GM12878 (cell line): ENCODE data around the gene PKHD1. TPM values are rescaled to one million over a fixed set of nuclear protein-coding genes. Genes with fewer than 3 reads are reported as not detected.

ENCODE experiments used
- ATAC-seq: fragments of 200-7000 bp; cut with Tn5 transposase; 3 replicates; pipeline ENCODE4 v1.9.1; 2020; ENCODE audit warnings: mild to moderate bottlenecking, moderate library complexity
- BruUV-seq: library from RNA; stranded (reverse); fragments of 400-500 nt; replicated peaks from 2 replicates; lab custom pipeline; 2021; lab: Mats Ljungman, UMichigan
- CTCF ChIA-PET: fragments of 300-600 bp; sonication (Branson Sonifier 250); formaldehyde crosslinking; extraction: SDS; loops from one replicate; lab custom pipeline; 2021; ENCODE audit warnings: inconsistent platforms; lab: Yijun Ruan, JAX
- POLR2A ChIA-PET: fragments of 350-600 bp; formaldehyde crosslinking; extraction: SDS; loops from one replicate; lab custom pipeline; 2021; ENCODE audit warnings: inconsistent platforms; lab: Charles Lee
- RAD21 ChIA-PET: fragments of 300-600 bp; sonication (Branson Sonifier 250); formaldehyde crosslinking; loops from one replicate; lab custom pipeline; 2023; ENCODE audit warnings: antibody characterized with exemption; ENCODE audit not compliant: unreplicated experiment; lab: Charles Lee
- SMC1A ChIA-PET: fragments of 300-600 bp; sonication (Branson Sonifier 250); formaldehyde crosslinking; loops from one replicate; lab custom pipeline; 2023; ENCODE audit not compliant: unreplicated experiment, uncharacterized antibody; lab: Charles Lee
- DNase-seq: peaks from one replicate; pipeline ENCODE4 v3.0.0-alpha.2; 2011; ENCODE audit warnings: low read depth, low spot score
- FAIRE-seq: peaks from 3 replicates; lab custom pipeline; 2011; peaks lifted over from hg19 to GRCh38; lab: Jason Lieb, UNC
- H2AFZ ChIP-seq: 2 replicates; pipeline ENCODE4 v1.6.0; 2011; ENCODE audit warnings: low read depth, low read length, control low read depth; ENCODE audit not compliant: control insufficient read depth
- H3K27ac ChIP-seq: 2 replicates; pipeline ENCODE4 v1.5.1; 2011; ENCODE audit warnings: control low read depth; ENCODE audit not compliant: control insufficient read depth, insufficient read depth
- H3K27me3 ChIP-seq, 2 experiments: replicated peaks in 1 of 2; 2 replicates each; pipeline versions ENCODE4 v1.6.0 to v1.6.1; 2011; ENCODE audit warnings: low read length in 1 of 2; ENCODE audit not compliant: control insufficient read depth in 2 of 2, insufficient read depth in 2 of 2
- H3K36me3 ChIP-seq, 2 experiments: 2 replicates each; pipeline ENCODE4 v1.5.1; 2011; ENCODE audit warnings: low read length in 1 of 2; ENCODE audit not compliant: control insufficient read depth in 2 of 2, insufficient read depth in 2 of 2
- H3K4me1 ChIP-seq: 2 replicates; pipeline ENCODE4 v1.6.1; 2011; ENCODE audit warnings: mild to moderate bottlenecking, low read length, moderate library complexity, mixed read lengths; ENCODE audit not compliant: control insufficient read depth, insufficient read depth
- H3K4me2 ChIP-seq: 2 replicates; pipeline ENCODE4 v1.6.0; 2011; ENCODE audit warnings: control low read depth; ENCODE audit not compliant: control insufficient read depth, insufficient read depth
- H3K4me3 ChIP-seq: fragments of 200-600 bp; sonication (generic); 2 replicates; pipeline ENCODE4 v1.5.1; 2016
- H3K79me2 ChIP-seq: 2 replicates; pipeline ENCODE4 v1.6.0; 2011; ENCODE audit warnings: low read length; ENCODE audit not compliant: control insufficient read depth, insufficient read depth
- H3K9ac ChIP-seq: 2 replicates; pipeline ENCODE4 v1.8.0; 2011; ENCODE audit warnings: low read length, control low read depth, mixed read lengths; ENCODE audit not compliant: control insufficient read depth, insufficient read depth
- H3K9me3 ChIP-seq: replicated peaks from 3 replicates; pipeline ENCODE4 v1.5.1; 2011; ENCODE audit warnings: mild to moderate bottlenecking, low read length; ENCODE audit not compliant: control insufficient read depth, insufficient read depth
- H4K20me1 ChIP-seq: 2 replicates; pipeline ENCODE4 v1.6.0; 2011; ENCODE audit not compliant: control insufficient read depth, insufficient read depth
- BACH1 ChIP-seq: fragments of 450-650 bp; IDR thresholded peaks from 2 replicates; pipeline ENCODE4 v1.6.1; 2017; ENCODE audit warnings: mild to moderate bottlenecking, borderline replicate concordance
- BRCA1 ChIP-seq: IDR thresholded peaks from 2 replicates; pipeline ENCODE4 v1.6.1; 2011; ENCODE audit warnings: low read depth, low read length, improper control_type of control experiment
- JUNB ChIP-seq: IDR thresholded peaks from 2 replicates; pipeline ENCODE4 v1.6.1; 2016; ENCODE audit warnings: antibody characterized with exemption, mild to moderate bottlenecking
- PRDM15 ChIP-seq: fragments of 450-650 bp; formaldehyde crosslinking; IDR thresholded peaks from 2 replicates; pipeline ENCODE4 v1.4.0; 2020; ENCODE audit warnings: mild to moderate bottlenecking, moderate library complexity
- SUZ12 ChIP-seq: fragments of 200-600 bp; sonication (generic); IDR thresholded peaks from one replicate; pipeline ENCODE4 v1.6.1; 2018; ENCODE audit warnings: antibody characterized with exemption, mild to moderate bottlenecking; ENCODE audit not compliant: unreplicated experiment
- ZNF622 ChIP-seq: fragments of 450-650 bp; IDR thresholded peaks from 2 replicates; pipeline ENCODE4 v1.6.1; 2017; ENCODE audit warnings: mild to moderate bottlenecking, inconsistent platforms
- WGBS: methylation state at CpG from one replicate; pipeline ENCODE4 v1.1.6; 2016; ENCODE audit warnings: low lambda C conversion rate; ENCODE audit not compliant: insufficient replicate concordance, insufficient coverage; ENCODE audit errors: missing lambda C conversion rate; 5-methylcytosine and 5-hydroxymethylcytosine counted together
- in situ Hi-C: fragments of 300-500 bp; cut with MboI; formaldehyde crosslinking; loops from 9 replicates; pipeline ENCODE4 v1.14.3; 2018; ENCODE audit warnings: mixed read lengths
- intact Hi-C: fragments of 100-400 bp; cut with micrococcal nuclease; formaldehyde crosslinking; loops from one replicate; pipeline ENCODE4 v1.14.2; 2022; ENCODE audit not compliant: unreplicated experiment
- polyA plus RNA-seq, 11 experiments: library from polyadenylated mRNA; depleted of rRNA in 4 of 11; unstranded in 6 of 11; stranded (reverse) in 5 of 11; fragments of >200 nt; fragmentation: Nextera tagmentation in 4 of 11; fragmentation: Illumina TruSeq in 1 of 11; extraction: Ambion mirVana in 4 of 11; extraction: Trizol in 1 of 11; gene quantifications; 1 replicate in 1 of 11; 2 replicates in 10 of 11; pipeline versions ENCODE4 v1.2.1 to v1.2.3, GENCODE V29; 2011 to 2016; ENCODE audit warnings: inconsistent platforms in 2 of 11, missing spikeins in 2 of 11, low read depth in 1 of 11
- total RNA-seq, 4 experiments: library from RNA; depleted of rRNA in 3 of 4; stranded (reverse); fragments of >200 nt in 3 of 4; fragmentation: Illumina TruSeq in 1 of 4; extraction: Trizol in 1 of 4; gene quantifications; 2 replicates each; pipeline versions ENCODE4 v1.2.1 to v1.2.3, GENCODE V29; 2013 to 2021
- TF ChIP-seq, protein P1 (sequence below): fragments of 450-650 bp; IDR thresholded peaks from 2 replicates; pipeline ENCODE4 v1.6.1; 2014; ENCODE audit warnings: mild to moderate bottlenecking

The PKHD1 gene
- total and polyA plus RNA-seq, 10 of the 15 experiments (the other 5 are each of a cell fraction or from before 2014, with no cell fraction given): under 0.01 to 0.90 (median 0.02) TPM; not detected in 1

DNA sequence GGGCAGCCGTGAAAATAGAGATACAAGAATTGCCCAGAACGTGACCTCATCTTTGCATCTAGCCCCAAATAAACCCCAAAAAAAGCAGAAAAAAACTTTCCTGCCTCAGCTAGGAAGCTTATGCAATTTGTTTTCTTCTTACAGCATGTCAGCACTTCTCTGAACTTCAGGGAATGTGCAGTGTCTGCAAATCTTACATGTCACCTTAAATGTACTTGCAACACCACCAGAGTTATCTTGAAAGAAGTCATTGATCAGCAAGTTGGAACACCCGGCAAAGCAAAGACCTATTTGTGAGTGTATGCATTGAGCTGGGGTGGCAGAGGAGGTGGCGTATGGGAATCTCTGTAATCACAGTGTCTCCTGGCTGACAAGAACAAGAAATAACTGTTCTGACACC is 123.4 kb downstream of the PKHD1 start:
- SMC1A ChIA-PET: interaction anchor here (0.7 to 6.6 kb wide), 13 partner anchors 9 to 111 kb away, joined by 3 to 83 read pairs (median 4); no protein-coding TSS in a partner anchor

More for the DNA sequence above, 123.4 kb downstream of the PKHD1 start:
- no peak overlapping the region for H3K27ac ChIP-seq
- ChIA-PET CTCF (interaction anchor here (0.7 to 11.3 kb wide), 9 partner anchors 13 to 116 kb away, joined by 3 to 121 read pairs (median 3); no protein-coding TSS in a partner anchor), RAD21 (interaction anchor here (1.2 to 1.4 kb wide), 2 partner anchors 56 to 58 kb away, joined by 4 to 5 read pairs; no protein-coding TSS in a partner anchor), POLR2A (interaction anchor here (1.1 kb wide), 1 partner anchor 11 kb away, joined by 3 read pairs; no protein-coding TSS in a partner anchor)
- H3K79me2 ChIP-seq: no peaks in the 10 kb centered on the region
- BruUV-seq: no TSS peak
- FAIRE-seq: no peak
- H3K4me1 ChIP-seq: no peaks in the 10 kb centered on the region
- H3K4me3 ChIP-seq: no peak overlapping the region
- TF ChIP-seq ZNF622 (no peak), PRDM15 (CRISPR knock-in tag) (no peak), SUZ12 (no peak), BRCA1 (no peak), JUNB (no peak), BACH1 (no peak)
- TF ChIP-seq, protein P1, sequence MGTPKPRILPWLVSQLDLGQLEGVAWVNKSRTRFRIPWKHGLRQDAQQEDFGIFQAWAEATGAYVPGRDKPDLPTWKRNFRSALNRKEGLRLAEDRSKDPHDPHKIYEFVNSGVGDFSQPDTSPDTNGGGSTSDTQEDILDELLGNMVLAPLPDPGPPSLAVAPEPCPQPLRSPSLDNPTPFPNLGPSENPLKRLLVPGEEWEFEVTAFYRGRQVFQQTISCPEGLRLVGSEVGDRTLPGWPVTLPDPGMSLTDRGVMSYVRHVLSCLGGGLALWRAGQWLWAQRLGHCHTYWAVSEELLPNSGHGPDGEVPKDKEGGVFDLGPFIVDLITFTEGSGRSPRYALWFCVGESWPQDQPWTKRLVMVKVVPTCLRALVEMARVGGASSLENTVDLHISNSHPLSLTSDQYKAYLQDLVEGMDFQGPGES: no peak
- no peaks in the 10 kb centered on the region for H3K9me3 ChIP-seq
- 30% methylated on average over 4 of the region's 4 CpGs for WGBS
- no peaks in the 10 kb centered on the region for H3K36me3 ChIP-seq
- H3K4me2 ChIP-seq: no peak overlapping the region
- no peak for DNase-seq
- H2AFZ ChIP-seq: no peak overlapping the region
- intact Hi-C loops (no loop called here), in situ Hi-C loops (loop anchor here (5.0 to 10.0 kb wide), 2 partner anchors 107 to 1149 kb away; partner anchors contain the start of gene TFAP2B)
- no peak overlapping the region for H3K9ac ChIP-seq
- ATAC-seq: no peak
- peaks cover 0 to 3% of the 10 kb centered on the region in 2 experiments; a peak in 1 of 4 replicates for H3K27me3 ChIP-seq
- no peaks in the 10 kb centered on the region for H4K20me1 ChIP-seq
